Epithelial cell of proximal tubule (primary cell): ENCODE results near the gene EPHA3. TPM values are rescaled to one million over a fixed set of nuclear protein-coding genes. Genes with fewer than 3 reads are reported as not detected.

Experiments
- DNase-seq: peaks from one replicate; pipeline ENCODE4 v3.0.0-alpha.2; 2011; ENCODE audit warnings: low read depth
- H3K4me3 ChIP-seq: 2 replicates; pipeline ENCODE4 v1.5.1; 2011; ENCODE audit warnings: low read depth, mild to moderate bottlenecking, low read length
- CTCF ChIP-seq: conservative IDR thresholded peaks from 2 replicates; pipeline ENCODE4 v1.5.1; 2012; ENCODE audit warnings: low read depth, mild to moderate bottlenecking, low read length
- total RNA-seq: library from RNA; depleted of rRNA; stranded (reverse); fragments of >200 nt; gene quantifications from 2 replicates; pipeline ENCODE4 v1.2.3, GENCODE V29; 2015

The EPHA3 gene
- total RNA-seq, 1 donor from 2014 or later = 0.06 TPM

DNA sequence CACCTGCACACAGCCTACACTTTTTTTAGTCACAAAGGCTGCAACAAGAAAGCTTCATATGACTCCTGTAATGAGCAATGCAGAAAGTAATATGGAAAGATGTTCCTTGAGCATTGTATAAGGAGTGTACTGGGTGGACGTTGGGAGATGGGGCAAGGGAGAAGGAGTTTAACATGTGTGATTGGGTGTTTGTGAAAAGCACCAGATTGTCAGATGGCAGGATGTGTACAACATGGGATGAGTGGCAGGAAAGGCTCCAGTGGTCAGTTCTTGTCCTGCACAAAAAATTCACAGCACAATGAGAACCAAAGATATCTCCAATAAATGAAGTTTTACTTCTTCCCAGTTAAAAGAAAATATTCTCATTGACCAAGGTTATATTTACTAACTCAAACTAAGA lies 255.1 kb downstream of the EPHA3 start:
- no peak overlapping the region for H3K4me3 ChIP-seq

DNA sequence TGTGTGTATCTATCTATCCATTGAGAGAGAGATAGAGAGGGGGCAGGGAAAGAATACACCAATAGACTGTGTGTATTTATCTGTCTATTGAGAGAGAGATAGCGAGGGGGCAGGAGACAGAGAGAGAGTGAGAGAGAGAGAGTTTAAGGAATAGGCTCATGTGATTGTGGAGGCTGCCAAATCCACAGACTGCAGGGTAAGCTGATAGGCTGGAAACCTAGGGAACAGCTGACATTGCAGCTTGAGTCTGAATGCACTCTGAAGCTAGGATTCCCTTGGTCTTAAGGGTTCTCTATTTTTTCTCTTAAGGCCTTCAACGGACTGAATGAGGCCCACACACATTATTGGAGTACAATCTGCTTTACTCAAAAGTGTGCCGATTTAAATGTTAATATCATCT lies 255.8 kb downstream of the EPHA3 start:
- DNase-seq = no peak
- TF ChIP-seq CTCF = no peak
- H3K4me3 ChIP-seq = no peak overlapping the region

More for the DNA sequence above, 255.1 kb downstream of the EPHA3 start:
- no peak for DNase-seq
- no peak for TF ChIP-seq CTCF

GRCh38 chr3:89364314-89364713 lies 256.9 kb downstream of the EPHA3 start:
- no peak overlapping the region for H3K4me3 ChIP-seq
- TF ChIP-seq CTCF = no peak
- no peak for DNase-seq

GRCh38 chr3:89367166-89367565 lies 259.7 kb downstream of the EPHA3 start:
- H3K4me3 ChIP-seq = no peak overlapping the region
- DNase-seq = no peak
- no peak for TF ChIP-seq CTCF

- no peak for TF ChIP-seq CTCF
- no peak for DNase-seq
- no peak overlapping the region for H3K4me3 ChIP-seq
Measured at GRCh38 chr3:89368846-89369245, 261.4 kb downstream of the EPHA3 start.

DNA sequence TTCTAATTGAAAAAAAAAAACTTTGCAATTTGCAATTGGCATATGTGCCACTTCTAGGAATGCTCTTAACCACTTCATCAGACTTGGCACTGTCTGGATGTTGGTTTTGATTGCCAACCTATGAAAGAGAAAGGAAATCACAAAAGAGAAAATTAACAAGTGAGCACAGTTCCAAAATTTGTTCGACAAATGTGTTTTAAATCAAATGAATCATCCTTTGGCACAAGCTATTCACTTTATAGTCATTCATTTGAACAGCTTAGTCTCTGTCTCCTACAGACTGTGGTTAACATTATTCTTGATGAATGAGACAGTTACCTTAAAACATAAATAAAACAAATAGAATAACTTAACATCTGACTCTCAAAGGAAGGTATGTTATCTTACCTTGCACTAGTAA lies 265.0 kb downstream of the EPHA3 start:
- H3K4me3 ChIP-seq = no peak overlapping the region
- DNase-seq = no peak
- TF ChIP-seq CTCF = no peak

DNA sequence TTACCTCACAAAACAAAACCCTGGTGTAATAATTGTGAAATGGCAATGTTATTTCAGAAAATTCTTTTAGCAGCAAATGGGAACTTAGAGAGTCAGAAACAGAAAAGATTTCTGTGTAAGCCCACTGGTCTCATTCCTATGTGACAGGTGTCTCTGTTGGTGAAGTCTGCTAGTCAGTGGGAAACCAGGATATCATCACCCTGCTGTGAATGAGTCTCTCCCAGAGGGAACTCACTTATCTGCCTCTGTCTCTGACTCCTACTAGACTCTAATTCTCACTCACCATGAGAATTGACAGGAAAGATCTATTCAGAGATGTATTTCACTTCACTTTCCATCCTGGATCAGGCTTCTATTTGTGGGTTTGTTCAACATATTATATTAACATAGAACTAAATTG lies 266.0 kb downstream of the EPHA3 start:
- no peak for TF ChIP-seq CTCF
- H3K4me3 ChIP-seq = no peak overlapping the region
- DNase-seq = no peak
